CD4-positive, alpha-beta T cell treated with Interleukin-1 beta for 1 hour (primary cell): ENCODE measurements around the gene CFAP221.
"Not testable (repeated sequence)": the region's sequence is repeated elsewhere in the genome, so short reads cannot be mapped to it uniquely, and the experiment has no call there.

Experiments
- DNase-seq, 2 donors: peaks; one replicate each; pipeline ENCODE4 v3.0.0-alpha.2; 2020 to 2022

CFAP221 gene

GRCh38 chr2:119592436-119592835 is 48.2 kb downstream of the CFAP221 start:
- DNase-seq, result no peak

DNA sequence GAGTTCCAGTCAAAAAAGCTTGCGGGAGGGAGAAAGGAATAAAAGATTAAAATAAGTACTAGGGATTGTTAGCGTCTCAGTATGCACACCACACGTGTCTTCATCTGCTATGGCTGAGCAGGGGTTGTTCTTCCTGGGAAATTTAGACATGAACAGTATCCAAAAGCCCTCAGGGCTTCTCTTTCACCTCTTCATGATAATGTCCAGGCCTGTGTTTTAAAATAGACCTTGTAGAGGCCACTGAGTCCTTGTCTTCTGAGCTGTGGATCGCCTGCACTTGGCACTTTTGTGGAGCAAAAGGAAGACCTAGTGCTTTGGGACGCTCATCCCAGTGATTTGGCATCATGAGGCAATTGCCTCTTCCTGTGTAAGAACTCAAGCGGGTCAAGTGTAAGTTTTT is 52.4 kb downstream of the CFAP221 start:
- no peak for DNase-seq

- no peak for DNase-seq
These were observed 54.5 kb downstream of the CFAP221 start for GRCh38 chr2:119598596-119599263.

- no peak for DNase-seq
These were observed 55.1 kb downstream of the CFAP221 start for GRCh38 chr2:119599384-119599783.

DNA sequence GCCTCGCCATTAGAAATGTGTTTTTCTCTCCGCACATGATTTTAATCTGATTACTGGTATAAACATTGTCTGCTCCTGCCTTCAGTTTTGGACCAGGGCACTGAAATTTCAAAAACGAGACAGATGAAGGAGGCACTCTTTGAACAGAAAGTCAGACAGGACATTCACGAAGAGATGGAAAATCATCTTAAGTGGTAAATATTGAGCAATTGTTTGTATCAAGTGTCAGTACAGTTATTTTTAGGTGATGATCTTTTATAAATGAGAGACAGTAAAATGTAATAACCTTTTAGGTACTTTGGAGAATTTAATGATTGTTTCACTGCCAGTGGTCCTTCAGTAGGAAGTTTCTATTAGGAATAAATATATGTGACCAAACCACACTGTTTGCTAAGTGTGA is 60.8 kb downstream of the CFAP221 start:
- DNase-seq, result no peak

GRCh38 chr2:119606674-119607073 is 62.4 kb downstream of the CFAP221 start:
- DNase-seq, result no peak

GRCh38 chr2:119608553-119608952 is 64.3 kb downstream of the CFAP221 start:
- no peak for DNase-seq

GRCh38 chr2:119609337-119609736 is 65.1 kb downstream of the CFAP221 start:
- no peak for DNase-seq

GRCh38 chr2:119614140-119614539 is 69.9 kb downstream of the CFAP221 start:
- not testable (repeated sequence) for DNase-seq

- no peak for DNase-seq
These were observed 72.2 kb downstream of the CFAP221 start for GRCh38 chr2:119616421-119616820.

GRCh38 chr2:119617455-119617854 is 73.2 kb downstream of the CFAP221 start:
- DNase-seq, result no peak

- DNase-seq, result not testable (repeated sequence)
These were observed 74.5 kb downstream of the CFAP221 start for GRCh38 chr2:119618725-119619124.

DNA sequence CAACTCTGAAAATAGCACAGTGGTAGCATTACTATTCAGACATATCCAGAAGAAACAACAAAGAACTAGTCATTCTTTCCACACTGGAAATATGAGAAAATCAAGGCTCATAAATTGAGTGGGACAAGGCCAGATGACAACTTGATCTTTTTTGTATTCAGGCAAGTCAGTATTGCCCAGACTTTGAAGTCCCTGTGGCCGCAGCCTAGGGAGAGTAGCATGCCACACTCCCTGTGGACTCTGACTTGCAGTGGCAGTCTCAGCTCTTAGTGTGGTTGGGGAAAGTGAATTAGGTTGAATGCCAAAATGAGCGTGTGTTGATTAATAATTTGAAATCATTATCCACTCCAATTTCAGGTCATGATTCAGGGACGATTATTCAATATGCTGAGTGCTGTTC is 81.0 kb downstream of the CFAP221 start:
- DNase-seq, result no peak

- DNase-seq, result no peak
These were observed 85.1 kb downstream of the CFAP221 start for GRCh38 chr2:119629323-119629825.

DNA sequence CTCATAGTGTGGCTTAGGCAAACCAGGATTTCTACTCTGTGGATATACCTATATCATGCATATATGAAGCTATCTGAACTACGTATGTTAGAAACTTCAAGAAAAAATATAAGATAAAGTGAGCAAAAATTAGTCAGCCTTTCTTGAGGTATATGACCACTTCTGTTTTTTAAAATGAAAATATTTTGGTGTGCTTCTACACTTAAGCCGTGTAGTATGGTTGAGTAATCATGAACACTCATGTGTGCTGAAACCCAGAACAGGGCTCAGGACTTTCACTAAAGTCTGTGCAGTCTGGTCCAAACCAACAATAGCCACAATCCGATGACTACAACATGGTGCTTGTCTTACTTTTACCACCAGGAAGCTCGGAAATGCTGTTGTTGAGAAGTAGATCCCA is 85.9 kb downstream of the CFAP221 start:
- no peak for DNase-seq

DNA sequence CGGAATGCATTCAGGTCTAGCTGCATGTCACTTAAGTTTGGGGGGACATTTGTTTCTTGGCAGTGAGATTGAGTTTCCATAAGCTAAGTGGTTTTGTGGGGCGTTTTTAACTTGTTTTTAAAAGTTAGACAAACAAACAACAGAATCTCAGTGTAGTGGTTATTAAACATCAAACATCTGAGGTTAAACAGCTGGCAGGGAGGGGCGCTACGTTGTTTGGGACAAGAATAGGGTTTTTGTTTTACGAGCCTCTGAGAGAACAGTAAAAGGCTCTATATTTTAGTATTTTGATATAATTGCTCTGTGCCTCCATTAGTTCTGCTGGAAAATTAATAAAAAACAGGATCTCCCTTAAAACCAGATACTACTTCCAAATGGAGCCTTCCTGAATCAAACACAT is 93.1 kb downstream of the CFAP221 start:
- no peak for DNase-seq

DNA sequence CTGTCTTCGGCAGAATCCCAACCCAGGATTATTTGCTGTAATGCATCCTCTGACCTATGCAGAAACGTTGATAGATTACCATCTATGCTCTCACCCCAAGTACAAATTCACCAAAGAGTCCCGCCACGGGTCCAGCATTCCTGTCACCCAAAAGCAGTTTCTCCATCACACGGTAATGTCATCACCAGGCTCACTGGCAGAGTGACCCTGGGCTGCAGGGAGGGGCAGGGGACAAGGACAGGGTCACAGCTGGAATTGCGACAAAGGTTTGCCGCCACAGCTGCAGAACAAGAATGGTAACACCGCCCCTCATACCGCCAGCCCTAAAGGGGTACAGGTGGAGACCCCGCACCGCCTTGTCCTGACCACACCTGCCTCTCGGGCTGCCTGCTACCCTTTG is 94.0 kb downstream of the CFAP221 start:
- DNase-seq, result no peak

GRCh38 chr2:119638685-119639554 is 94.7 kb downstream of the CFAP221 start:
- DNase-seq, result no peak

DNA sequence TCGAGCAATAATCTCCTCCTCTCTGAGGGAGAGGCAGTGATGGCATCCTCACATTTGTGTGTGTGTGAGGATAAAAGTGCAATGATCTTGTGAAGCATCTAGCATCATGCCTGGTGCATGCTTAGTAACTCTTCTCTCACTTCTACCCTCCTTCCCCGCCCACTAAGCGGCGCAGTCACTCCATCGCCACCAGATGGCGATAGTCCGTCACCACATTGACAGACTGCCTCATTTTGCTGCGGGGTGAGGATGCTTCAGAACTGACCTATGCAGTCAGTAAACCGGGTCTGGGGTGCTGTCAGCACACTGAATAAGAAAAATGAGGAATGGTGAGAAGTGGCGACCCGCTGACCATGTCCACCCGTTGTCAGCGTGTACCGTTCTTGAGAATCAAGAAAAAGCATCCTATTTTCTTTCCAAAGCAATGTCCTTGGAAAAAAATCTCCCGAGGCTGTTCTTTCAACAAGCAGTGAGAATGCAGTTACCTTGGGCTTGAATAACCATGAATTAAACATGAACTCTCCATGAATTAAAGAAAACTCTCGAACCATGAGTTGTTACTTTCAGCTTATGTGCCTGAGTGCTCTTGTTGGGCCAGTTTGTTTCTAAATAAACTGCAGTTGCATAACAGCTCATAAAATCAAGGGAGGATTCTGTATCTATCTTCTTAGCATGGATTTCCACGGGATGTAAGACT is 97.5 kb downstream of the CFAP221 start:
- DNase-seq, result peak; percentile 66 to 67

GRCh38 chr2:119644186-119644585 is 99.9 kb downstream of the CFAP221 start:
- DNase-seq, result no peak

GRCh38 chr2:119645173-119645855 is 101.1 kb downstream of the CFAP221 start:
- DNase-seq, result no peak

DNA sequence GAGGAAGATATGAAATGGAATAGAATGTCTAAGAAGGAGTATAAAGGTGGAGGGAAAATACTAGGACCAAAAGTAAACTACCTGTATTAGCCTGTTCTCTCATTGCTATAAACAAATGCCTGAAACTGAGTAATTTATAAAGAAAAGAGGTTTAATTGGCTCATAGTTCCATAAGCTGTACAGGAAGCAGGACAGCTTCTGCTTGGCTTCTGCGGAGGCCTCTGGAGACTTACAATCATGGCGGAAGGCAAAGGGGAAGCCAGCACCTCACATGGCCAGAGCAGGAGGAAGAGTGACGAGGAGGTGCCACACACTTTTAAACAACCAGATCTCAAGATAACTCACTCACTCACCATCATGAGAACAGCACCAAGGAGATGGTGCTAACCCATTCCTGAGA is 101.9 kb downstream of the CFAP221 start:
- DNase-seq, result no peak
